A375 (cell line): ENCODE measurements around the gene KCNQ4. TPM values are rescaled to one million over a fixed set of nuclear protein-coding genes. Genes with fewer than 3 reads are reported as not detected.
A peak's percentile ranks its signal among the peaks of the same experiment; 100 is the strongest.

ENCODE experiments used
- small RNA-seq: library from RNA; depleted of rRNA; stranded (forward); fragments of <200 nt; gene quantifications from one replicate; pipeline ENCODE3, GENCODE V24; 2014
- total RNA-seq: library from RNA; depleted of rRNA; stranded (reverse); fragments of >200 nt; shearing (Covaris generic); gene quantifications from 2 replicates; pipeline ENCODE4 v1.2.3, GENCODE V29; 2014; rRNA removed

The KCNQ4 gene
- total RNA-seq = 0.05 and 0.30 TPM in 2 replicates

DNA sequence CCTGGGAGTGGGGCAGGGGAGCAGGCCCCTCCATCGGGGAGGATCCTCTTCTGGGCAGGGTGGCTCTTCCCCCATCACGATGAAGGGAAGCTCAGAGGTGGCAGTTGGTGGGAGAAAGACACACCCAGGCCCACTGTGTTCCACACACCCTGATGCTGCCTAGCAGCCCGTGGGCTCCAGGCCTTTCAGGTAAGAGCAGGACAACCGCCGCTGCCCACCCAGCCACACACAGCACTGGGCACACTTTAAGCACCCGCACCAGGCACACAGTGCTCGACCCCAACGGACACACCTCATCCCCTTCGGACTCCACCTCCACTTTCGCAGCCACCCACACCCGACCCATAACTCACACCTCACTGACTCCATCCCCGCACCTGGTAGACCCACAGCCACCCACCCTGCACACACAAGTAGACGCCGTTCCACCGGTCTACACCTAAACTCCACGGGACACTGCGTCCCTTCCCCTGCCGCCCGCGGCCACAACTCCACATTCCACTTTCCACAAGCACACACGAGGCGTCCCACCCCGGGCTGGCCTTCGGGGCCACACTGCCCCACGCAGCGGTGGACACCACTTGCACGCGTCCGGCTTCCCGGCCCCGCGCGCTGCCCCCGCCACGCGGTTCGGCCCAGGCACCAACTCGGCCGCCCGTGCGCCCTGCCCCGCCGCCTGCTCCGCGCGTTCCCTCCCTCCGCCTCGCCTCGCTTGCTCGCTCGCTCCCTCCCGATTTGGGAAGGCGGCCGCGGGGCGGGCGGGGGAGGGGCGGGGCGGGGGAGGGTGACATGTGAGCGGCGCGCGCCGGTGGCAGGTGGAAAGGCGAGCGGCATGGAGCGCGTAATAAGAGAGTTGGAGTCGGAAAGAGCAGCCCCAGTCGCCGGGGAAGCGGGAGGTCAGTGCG is at the start of gene KCNQ4:
TSS of gene KCNQ4 (plus strand) at position 787 of the 905 bp plus-strand sequence. CDS start 307 bp downstream, outside the sequence.

DNA sequence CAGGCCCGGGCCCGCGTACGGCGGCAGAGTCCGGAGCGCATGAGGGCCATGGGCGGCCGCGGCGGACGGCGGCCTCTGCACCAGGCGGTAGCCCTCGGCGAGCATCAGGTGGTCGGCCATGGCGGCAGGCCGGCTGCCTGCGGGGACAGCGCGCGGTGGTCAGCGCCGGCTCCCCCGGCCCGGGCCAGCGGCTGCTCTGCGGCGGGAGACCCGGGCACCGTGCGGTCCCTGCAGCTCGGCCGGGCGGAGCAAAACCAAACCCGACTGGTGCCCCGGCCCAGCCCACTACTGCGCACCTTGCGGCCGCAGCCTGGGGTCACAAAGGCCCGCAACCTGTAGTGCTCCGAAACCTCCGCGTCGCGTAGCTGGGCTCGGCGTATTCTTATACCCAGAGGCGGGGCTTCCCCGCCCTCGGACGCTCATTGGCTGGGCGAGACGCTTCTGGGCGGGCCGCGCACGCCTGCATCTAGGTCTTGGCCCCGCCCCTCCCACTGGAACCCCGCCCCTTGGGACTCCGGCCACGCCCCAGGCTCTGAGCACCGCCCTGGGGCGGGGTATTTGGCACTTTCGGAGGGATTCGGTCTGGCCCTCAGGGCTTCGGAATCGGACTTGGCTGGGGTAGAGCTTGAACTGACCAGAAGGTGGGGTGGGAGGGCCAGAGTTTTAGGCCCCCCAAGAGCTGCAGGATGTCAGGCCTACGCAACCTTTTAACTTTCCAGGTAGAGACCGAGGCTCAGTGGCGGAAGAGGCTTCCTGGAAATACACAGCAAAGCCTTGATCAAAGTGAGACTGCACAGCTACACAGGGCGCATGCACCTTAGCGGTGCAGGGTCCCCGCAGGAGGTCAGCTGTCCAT is 78.6 kb downstream of the KCNQ4 start, which contains the start of gene CITED4:
TSS of gene CITED4 (minus strand) at position 356 of the 856 bp plus-strand sequence. CDS start at position 120, 236 bp downstream.

Small RNA genes lying within 50 kb of the gene (small RNA-seq; reads per million reads assigned to genes)
- gene MIR30C1 (1.3 reads per million, percentile 62 among the genes with 10 or more reads in this experiment), gene MIR30E (36.5 reads per million, percentile 94 among the genes with 10 or more reads in this experiment), gene RN7SL326P (not detected)

Other genes with a start within 250 kb of the KCNQ4 start
- 0.11 and 0.45 TPM in 2 replicates for gene RIMS3, start 118.1 kb upstream of the KCNQ4 start, total RNA-seq
- gene NFYC, start 92.1 kb upstream of the KCNQ4 start, total RNA-seq = 44.4 and 48.9 TPM in 2 replicates
- gene CITED4, start 78.6 kb downstream of the KCNQ4 start, total RNA-seq = 44.2 and 54.4 TPM in 2 replicates
- 77.9 and 95.1 TPM in 2 replicates for gene CTPS1, start 195.9 kb downstream of the KCNQ4 start, total RNA-seq
- 0.21 TPM in 1 of 2 replicates, not detected in the other for gene SLFNL1, start 237.9 kb downstream of the KCNQ4 start, total RNA-seq